GM23338 (cell line): ENCODE data around the gene SERF1B. TPM values are rescaled to one million over a fixed set of nuclear protein-coding genes. Genes with fewer than 3 reads are reported as not detected.
"Not testable (repeated sequence)": the region's sequence is repeated elsewhere in the genome, so short reads cannot be mapped to it uniquely, and the experiment has no call there.

Experiments
- ATAC-seq: fragments of 200-7000 bp; cut with Tn5 transposase; 3 replicates; pipeline ENCODE4 v1.9.1; 2020
- DNase-seq: peaks from one replicate; pipeline ENCODE4 v3.0.0-alpha.2; 2015; ENCODE audit warnings: low spot score
- H2AFZ ChIP-seq: fragments of 200-600 bp; sonication (generic); 2 replicates; pipeline ENCODE4 v1.8.0; 2016; ENCODE audit warnings: antibody characterized with exemption, mild to moderate bottlenecking, moderate library complexity
- H3F3A ChIP-seq: fragments of 200-600 bp; sonication (generic); replicated peaks from 2 replicates; pipeline ENCODE4 v1.8.0; 2017; ENCODE audit warnings: antibody characterized with exemption, mixed run types, low read depth
- H3K27ac ChIP-seq: fragments of 200-600 bp; sonication (generic); 2 replicates; pipeline ENCODE4 v1.6.1; 2016; ENCODE audit warnings: low read depth
- H3K27me3 ChIP-seq: fragments of 200-600 bp; sonication (generic); 2 replicates; pipeline ENCODE4 v1.8.0; 2016; ENCODE audit warnings: mild to moderate bottlenecking, mixed run types, moderate library complexity; ENCODE audit not compliant: insufficient read depth
- H3K36me3 ChIP-seq: fragments of 200-600 bp; sonication (generic); 2 replicates; pipeline ENCODE4 v1.8.0; 2016; ENCODE audit warnings: mild to moderate bottlenecking; ENCODE audit not compliant: insufficient read depth
- H3K4me1 ChIP-seq: fragments of 200-600 bp; sonication (generic); 2 replicates; pipeline ENCODE4 v1.8.0; 2016; ENCODE audit warnings: mild to moderate bottlenecking, moderate library complexity; ENCODE audit not compliant: insufficient read depth
- H3K4me2 ChIP-seq: fragments of 200-600 bp; sonication (generic); 2 replicates; pipeline ENCODE4 v1.7.1; 2017; ENCODE audit warnings: mixed run types
- H3K4me3 ChIP-seq: fragments of 200-600 bp; sonication (generic); 2 replicates; pipeline ENCODE4 v1.6.1; 2016; ENCODE audit warnings: mixed run types
- H3K79me2 ChIP-seq: fragments of 200-600 bp; sonication (generic); replicated peaks from 2 replicates; pipeline ENCODE4 v1.8.0; 2017; ENCODE audit warnings: mild to moderate bottlenecking; ENCODE audit not compliant: insufficient read depth
- H3K9me2 ChIP-seq: fragments of 200-600 bp; sonication (generic); 2 replicates; pipeline ENCODE4 v1.8.0; 2017; ENCODE audit not compliant: insufficient read depth
- H4K20me1 ChIP-seq: fragments of 200-600 bp; sonication (generic); replicated peaks from 2 replicates; pipeline ENCODE4 v1.8.0; 2017; ENCODE audit warnings: mild to moderate bottlenecking; ENCODE audit not compliant: insufficient read depth
- H3K27ac Mint-ChIP-seq: 2 replicates; pipeline ENCODE4 v1.8.0; 2020; ENCODE audit warnings: inconsistent platforms, mild to moderate bottlenecking, moderate library complexity, mixed read lengths
- H3K27me3 Mint-ChIP-seq: 3 replicates; pipeline ENCODE4 v1.8.0; 2022; ENCODE audit warnings: low read depth, mild to moderate bottlenecking, moderate library complexity, mixed read lengths, inconsistent platforms; ENCODE audit not compliant: insufficient read depth, poor library complexity
- H3K36me3 Mint-ChIP-seq: 3 replicates; pipeline ENCODE4 v1.8.0; 2021; ENCODE audit warnings: low read depth, mild to moderate bottlenecking, inconsistent platforms, moderate library complexity, mixed read lengths
- H3K4me1 Mint-ChIP-seq: 3 replicates; pipeline ENCODE4 v1.8.0; 2020; ENCODE audit warnings: mild to moderate bottlenecking, inconsistent platforms, mixed read lengths
- H3K4me3 Mint-ChIP-seq: 3 replicates; pipeline ENCODE4 v1.8.0; 2021; ENCODE audit warnings: moderate library complexity, mild to moderate bottlenecking, inconsistent platforms, mixed read lengths
- H3K9me3 Mint-ChIP-seq: 3 replicates; pipeline ENCODE4 v1.8.0; 2020; ENCODE audit warnings: moderate library complexity, mild to moderate bottlenecking, inconsistent platforms, mixed read lengths
- long read RNA-seq: library from polyadenylated mRNA; unstranded; transcript quantifications from one replicate; pipeline ENCODE4 v2.0.0, GENCODE V29; 2020; ENCODE audit not compliant: unreplicated experiment
- polyA plus RNA-seq: library from polyadenylated mRNA; unstranded; fragments of >200 nt; fragmentation: Nextera tagmentation; extraction: Ambion mirVana; gene quantifications from 2 replicates; pipeline ENCODE4 v1.2.1, GENCODE V29; 2016
- total RNA-seq: library from RNA; depleted of rRNA; stranded (reverse); fragments of >200 nt; shearing (Covaris generic); gene quantifications from 2 replicates; pipeline ENCODE4 v1.2.3, GENCODE V29; 2014; rRNA removed

The SERF1B gene
- 20.9 and 47.5 TPM in 2 replicates for total RNA-seq
- 370 and 377 TPM in 2 replicates for polyA plus RNA-seq
- long read RNA-seq, transcript SERF1B-202 (3 exons, 703 nt): major isoform, 32 of 37 reads
- long read RNA-seq, partial matches to known transcripts: 0 of 37 reads
- long read RNA-seq, other reads (novel, unspliced or antisense): 1 of 37 reads

- H3K4me1 ChIP-seq, H3F3A ChIP-seq, H3K36me3 ChIP-seq, DNase-seq, H3K9me2 ChIP-seq, H3K4me3 ChIP-seq, H3K27ac ChIP-seq, H3K27me3 Mint-ChIP-seq, H3K27ac Mint-ChIP-seq, H4K20me1 ChIP-seq, H3K4me3 Mint-ChIP-seq, H3K4me2 ChIP-seq, H3K36me3 Mint-ChIP-seq, H2AFZ ChIP-seq, H3K9me3 Mint-ChIP-seq, H3K79me2 ChIP-seq, H3K27me3 ChIP-seq, H3K4me1 Mint-ChIP-seq: not testable (repeated sequence)
- ATAC-seq: peak; percentile 96
Measured at GRCh38 chr5:70025106-70025844, at the start of gene SERF1B. TSS of gene SERF1B (plus strand) at chr5:70025251. CDS start at chr5:70025452, 201 bp downstream.

- not testable (repeated sequence) for H2AFZ ChIP-seq, H3K4me1 ChIP-seq, H3K79me2 ChIP-seq, H3K4me1 Mint-ChIP-seq, H3F3A ChIP-seq, H3K27me3 Mint-ChIP-seq, H3K27ac ChIP-seq, DNase-seq, H3K27ac Mint-ChIP-seq, H3K4me2 ChIP-seq, H3K27me3 ChIP-seq, H3K36me3 ChIP-seq, H3K9me3 Mint-ChIP-seq, H3K4me3 ChIP-seq, H3K9me2 ChIP-seq, H4K20me1 ChIP-seq, H3K36me3 Mint-ChIP-seq, H3K4me3 Mint-ChIP-seq
- ATAC-seq: peak; percentile 63
Measured at GRCh38 chr5:69991713-69992112, 33.3 kb upstream of the SERF1B start.

GRCh38 chr5:69995535-69995934 is 29.5 kb upstream of the SERF1B start:
- H3K4me2 ChIP-seq, H3K9me3 Mint-ChIP-seq, H3K36me3 ChIP-seq, H3K4me3 ChIP-seq, H3K4me1 ChIP-seq, H3K27ac Mint-ChIP-seq, H3K27me3 ChIP-seq, DNase-seq, H3K36me3 Mint-ChIP-seq, H4K20me1 ChIP-seq, H3K27me3 Mint-ChIP-seq, H3K9me2 ChIP-seq, H3K27ac ChIP-seq, H3K79me2 ChIP-seq, H3K4me1 Mint-ChIP-seq, H2AFZ ChIP-seq, H3K4me3 Mint-ChIP-seq, H3F3A ChIP-seq: not testable (repeated sequence)
- ATAC-seq: peak; percentile 65

DNA sequence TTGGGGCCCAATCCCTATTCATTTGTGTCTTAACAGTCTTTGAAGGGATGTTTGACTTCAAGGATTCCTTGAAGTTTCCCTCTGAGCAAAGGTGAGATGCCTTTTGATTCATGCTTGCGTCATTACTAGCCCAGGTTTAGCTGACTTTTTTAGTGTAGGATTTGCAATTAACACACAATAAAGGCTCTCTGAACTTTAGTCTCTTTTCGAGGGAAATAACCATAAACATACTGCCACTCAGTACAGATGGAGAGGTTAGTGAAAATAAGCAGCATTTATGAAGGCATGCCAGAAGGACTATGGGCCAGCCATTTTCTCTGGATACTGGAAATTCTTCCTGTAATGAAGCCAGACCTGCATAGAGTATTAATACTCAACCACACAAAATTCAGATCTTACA is 4.4 kb upstream of the SERF1B start:
- ATAC-seq, H2AFZ ChIP-seq, H3K36me3 ChIP-seq, H3K4me3 Mint-ChIP-seq, H3K27ac ChIP-seq, H3K27ac Mint-ChIP-seq, H3K4me3 ChIP-seq, H3K79me2 ChIP-seq, DNase-seq, H4K20me1 ChIP-seq, H3F3A ChIP-seq, H3K4me1 Mint-ChIP-seq, H3K4me2 ChIP-seq, H3K27me3 ChIP-seq, H3K36me3 Mint-ChIP-seq, H3K4me1 ChIP-seq, H3K9me2 ChIP-seq, H3K27me3 Mint-ChIP-seq, H3K9me3 Mint-ChIP-seq: not testable (repeated sequence)

DNA sequence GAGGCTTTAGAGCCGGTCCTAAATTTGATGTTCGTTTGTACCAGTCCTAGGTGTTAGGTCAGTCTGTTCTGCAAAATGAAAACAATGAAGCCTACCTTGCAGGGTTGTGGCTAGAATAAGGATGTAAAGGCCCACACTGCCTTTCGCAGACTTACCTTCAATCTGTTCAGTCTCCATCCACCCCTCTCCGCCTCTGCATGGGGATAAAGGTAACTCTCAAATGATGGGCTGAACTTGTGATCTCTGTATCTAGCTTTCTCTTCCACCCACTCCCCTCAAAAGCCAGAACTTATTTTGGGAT is 744 bp downstream of the SERF1B start:
- H3K79me2 ChIP-seq, H3K27ac ChIP-seq, H3K4me2 ChIP-seq, H2AFZ ChIP-seq, H3K27me3 ChIP-seq, H3K36me3 Mint-ChIP-seq, DNase-seq, H3K4me3 Mint-ChIP-seq, H3K4me1 ChIP-seq, H3K9me3 Mint-ChIP-seq, H3F3A ChIP-seq, H3K27me3 Mint-ChIP-seq, H3K9me2 ChIP-seq, H3K4me1 Mint-ChIP-seq, H3K27ac Mint-ChIP-seq, H4K20me1 ChIP-seq, H3K4me3 ChIP-seq, H3K36me3 ChIP-seq: not testable (repeated sequence)
- peak; percentile 61 for ATAC-seq

DNA sequence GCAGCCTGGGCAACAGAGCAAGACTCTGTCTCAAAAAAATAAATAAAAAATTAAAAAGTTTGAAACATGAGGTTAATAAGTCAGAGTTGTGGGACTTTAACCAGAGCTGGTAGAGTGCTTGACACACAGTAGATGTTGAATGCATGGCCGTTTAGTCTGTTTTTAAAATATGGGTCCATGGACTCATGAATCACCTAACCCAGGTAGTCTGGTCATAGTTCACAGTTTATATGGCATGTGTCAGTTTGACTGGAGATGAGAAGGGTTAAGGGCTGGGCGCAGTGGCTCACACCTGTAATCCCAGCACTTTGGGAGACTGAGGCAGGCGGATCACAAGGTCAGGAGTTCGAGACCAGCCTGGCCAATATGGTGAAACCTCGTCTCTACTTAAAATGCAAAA is 6.2 kb downstream of the SERF1B start:
- not testable (repeated sequence) for H3K36me3 Mint-ChIP-seq, H2AFZ ChIP-seq, H3K4me2 ChIP-seq, H3K27ac Mint-ChIP-seq, H4K20me1 ChIP-seq, H3K9me2 ChIP-seq, H3K79me2 ChIP-seq, H3K36me3 ChIP-seq, H3K27me3 Mint-ChIP-seq, ATAC-seq, H3K27ac ChIP-seq, H3K4me1 Mint-ChIP-seq, H3K4me1 ChIP-seq, H3K4me3 Mint-ChIP-seq, DNase-seq, H3F3A ChIP-seq, H3K4me3 ChIP-seq, H3K9me3 Mint-ChIP-seq, H3K27me3 ChIP-seq

DNA sequence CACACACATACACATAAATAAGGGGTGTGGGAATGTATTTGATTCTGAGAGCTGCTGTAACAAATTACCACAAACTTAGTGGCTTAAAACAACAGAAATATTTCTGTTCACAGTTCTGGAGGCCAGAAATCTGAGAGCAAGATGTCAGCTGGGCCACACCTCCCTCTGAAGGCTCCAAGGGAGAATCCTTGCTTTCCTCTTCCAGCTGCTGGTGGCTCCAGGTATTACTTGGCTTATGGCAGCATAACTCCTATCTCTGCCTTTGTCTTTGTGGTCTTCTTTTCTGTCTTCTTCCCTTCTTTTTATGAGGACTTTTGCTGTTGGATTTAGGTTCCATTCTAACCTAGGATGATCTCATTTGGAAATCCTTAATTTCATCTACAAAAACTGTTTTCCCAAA is 16.4 kb downstream of the SERF1B start:
- not testable (repeated sequence) for H3K9me3 Mint-ChIP-seq, H3K27ac ChIP-seq

More for the DNA sequence above, 16.4 kb downstream of the SERF1B start:
- H3K4me3 Mint-ChIP-seq, DNase-seq, H3K36me3 Mint-ChIP-seq, H3F3A ChIP-seq, H3K4me1 ChIP-seq, H3K27ac Mint-ChIP-seq, H3K4me1 Mint-ChIP-seq, H3K79me2 ChIP-seq, H3K27me3 Mint-ChIP-seq, H3K4me2 ChIP-seq, H3K9me2 ChIP-seq, H3K4me3 ChIP-seq, H3K27me3 ChIP-seq, H4K20me1 ChIP-seq, H2AFZ ChIP-seq, H3K36me3 ChIP-seq: not testable (repeated sequence)
- ATAC-seq: peak; percentile 73
